Fibroblast of skin of scalp (primary cell): ENCODE data around the gene C3.
"Not testable (repeated sequence)": the region's sequence is repeated elsewhere in the genome, so short reads cannot be mapped to it uniquely, and the experiment has no call there.

ENCODE experiments used
- DNase-seq: peaks from one replicate; pipeline ENCODE4 v3.0.0-alpha.2; 2013

The C3 gene

GRCh38 chr19:6712692-6713670 lies 7.5 kb downstream of the C3 start:
- DNase-seq, result no peak

GRCh38 chr19:6712231-6712630 lies 8.2 kb downstream of the C3 start:
- no peak for DNase-seq

GRCh38 chr19:6711605-6712004 lies 8.8 kb downstream of the C3 start:
- no peak for DNase-seq

DNA sequence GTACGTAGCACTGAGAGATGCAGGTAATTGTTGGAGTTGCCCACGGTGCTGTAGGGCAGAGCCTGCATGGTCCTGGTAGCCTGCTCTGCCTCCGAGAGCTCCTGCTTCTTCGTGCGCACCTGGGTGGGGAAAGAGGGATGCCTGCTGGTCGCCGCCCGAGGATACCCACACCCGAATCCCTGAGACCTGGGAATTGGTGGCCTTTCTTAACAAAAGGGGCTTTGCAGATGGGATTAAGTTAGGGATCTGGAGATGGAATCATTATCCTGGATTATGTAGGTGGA lies 9.4 kb downstream of the C3 start:
- DNase-seq, result no peak

GRCh38 chr19:6710273-6711077 lies 10.0 kb downstream of the C3 start:
- no peak for DNase-seq

DNA sequence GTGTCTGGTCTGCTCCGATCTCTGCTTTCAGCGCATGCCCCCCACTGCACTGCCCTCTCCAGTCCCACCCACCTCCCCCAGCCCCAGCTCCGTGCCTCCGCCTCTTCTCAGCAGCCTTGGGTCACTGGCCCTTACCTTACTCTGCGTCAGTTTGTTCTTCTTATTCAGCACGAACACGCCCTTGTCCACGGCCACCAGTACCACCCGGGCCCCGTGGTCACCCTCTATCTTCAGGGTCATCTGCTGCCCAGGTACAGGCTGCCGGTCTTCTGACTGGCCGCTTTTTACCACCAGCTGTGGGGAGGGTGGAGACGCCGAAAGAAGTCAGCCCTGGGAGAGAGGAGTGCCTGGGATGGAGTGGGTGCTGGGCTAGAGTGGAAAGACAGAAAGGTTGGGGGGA lies 10.9 kb downstream of the C3 start:
- no peak for DNase-seq

DNA sequence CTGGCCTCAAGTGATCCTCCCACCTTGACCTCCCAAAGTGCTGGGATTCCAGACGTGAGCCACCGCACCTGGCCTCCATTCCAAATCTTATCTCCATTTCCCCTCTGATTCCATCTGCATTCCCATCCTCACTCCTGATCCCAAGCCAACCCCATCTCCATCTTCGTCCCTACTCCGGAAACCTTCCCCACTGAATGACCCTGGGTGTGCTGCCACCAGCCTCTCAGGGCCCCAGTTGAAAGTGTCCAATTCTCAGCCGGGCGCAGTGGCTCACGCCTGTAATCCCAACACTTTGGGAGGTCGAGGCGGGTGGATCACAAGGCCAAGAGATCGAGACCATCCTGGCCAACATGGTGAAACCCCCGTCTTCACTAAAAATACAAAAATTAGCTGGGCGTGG lies 11.5 kb downstream of the C3 start:
- DNase-seq, result not testable (repeated sequence)

DNA sequence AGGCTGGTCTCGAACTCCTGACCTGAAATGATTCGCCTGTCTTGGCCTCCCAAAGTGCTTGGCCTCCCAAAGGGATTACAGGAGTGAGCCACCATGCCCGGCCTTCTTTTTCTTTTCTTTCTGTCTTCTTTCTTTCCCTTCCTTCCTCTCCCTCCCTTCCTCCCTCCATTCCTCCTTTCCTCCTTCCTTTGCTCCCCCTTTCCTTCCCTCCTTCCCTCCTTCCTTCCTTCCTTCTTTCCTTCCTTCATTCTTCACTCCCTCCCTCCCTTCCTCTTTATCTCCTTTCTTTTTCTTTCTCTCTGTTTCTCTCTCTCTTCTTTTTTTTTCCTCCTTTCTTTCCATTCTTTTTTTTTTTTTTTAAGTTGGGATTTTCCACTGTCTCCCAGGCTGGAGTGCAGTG lies 12.1 kb downstream of the C3 start:
- no peak for DNase-seq

DNA sequence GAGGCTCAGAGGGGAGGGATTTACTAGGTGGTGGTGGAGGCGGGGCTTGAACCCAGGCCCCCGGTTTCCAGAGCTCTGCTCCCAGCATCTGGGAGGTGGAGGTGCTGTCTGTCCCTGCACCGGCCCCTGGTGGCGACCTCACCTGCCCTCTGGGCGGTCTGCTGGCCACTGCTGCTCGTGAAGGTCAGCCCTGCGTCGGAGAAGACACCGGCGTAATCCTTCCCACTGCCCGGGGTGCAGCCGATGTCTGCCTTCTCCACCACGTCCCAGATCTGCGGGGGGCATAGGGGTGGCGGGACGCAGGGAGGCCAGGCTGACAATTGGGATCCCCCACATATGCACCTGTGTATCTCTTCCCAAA lies 12.8 kb downstream of the C3 start:
- no peak for DNase-seq

- DNase-seq, result no peak
Observed at GRCh38 chr19:6707011-6707657, 13.3 kb downstream of the C3 start.

DNA sequence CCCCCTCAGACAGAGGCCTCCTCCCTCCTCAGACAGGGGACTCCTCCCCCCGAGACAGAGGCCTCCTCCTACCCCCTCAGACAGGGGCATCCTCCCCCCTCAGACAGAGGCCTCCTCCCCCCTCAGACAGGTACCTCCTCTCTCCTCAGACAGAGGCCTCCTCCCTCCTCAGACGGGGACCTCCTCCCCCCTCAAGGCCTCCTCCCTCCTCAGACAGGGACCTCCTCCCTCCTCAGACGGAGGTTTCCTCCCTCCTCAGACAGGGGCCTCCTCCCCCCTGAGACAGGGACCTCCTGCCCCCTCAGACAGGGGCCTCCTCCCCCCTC lies 13.9 kb downstream of the C3 start:
- DNase-seq, result no peak

DNA sequence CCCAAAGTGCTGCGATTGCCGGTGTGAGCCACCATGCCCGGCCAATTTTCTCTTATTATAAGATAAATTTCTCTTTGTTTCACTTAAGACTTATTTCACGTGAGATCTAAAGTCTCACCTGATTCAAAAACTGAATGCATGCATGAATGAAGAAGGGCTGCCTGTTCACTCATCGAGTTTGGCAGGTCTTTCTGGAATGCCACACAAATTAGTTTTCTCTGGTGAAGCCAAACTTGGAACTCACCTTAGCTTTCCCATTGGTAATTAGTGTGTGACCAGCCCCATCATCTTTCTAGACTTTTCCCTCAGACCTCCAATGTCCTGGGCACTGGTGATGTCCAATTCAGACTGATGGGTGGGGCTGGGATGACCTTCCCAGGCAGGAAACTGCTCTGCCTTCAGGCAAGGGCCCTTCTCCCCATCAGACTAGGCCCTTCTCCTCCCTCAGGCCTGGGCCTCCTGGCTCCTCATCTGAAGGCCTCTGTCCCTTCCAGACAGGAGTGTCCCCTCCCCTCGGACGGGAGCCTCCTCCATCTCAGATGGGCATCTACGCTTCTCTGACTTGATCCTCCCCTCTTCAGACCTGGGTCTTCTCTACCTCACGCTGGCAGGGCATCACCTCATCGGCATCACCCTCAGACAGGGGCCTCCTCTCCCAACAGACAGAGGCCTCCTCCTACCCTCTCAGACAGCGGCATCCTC lies 14.4 kb downstream of the C3 start:
- DNase-seq, result no peak

- no peak for DNase-seq
Observed at GRCh38 chr19:6700586-6701316, 19.7 kb downstream of the C3 start.

GRCh38 chr19:6699935-6700334 lies 20.5 kb downstream of the C3 start:
- DNase-seq, result no peak

- DNase-seq, result no peak
Observed at GRCh38 chr19:6697291-6697690, 23.2 kb downstream of the C3 start.

DNA sequence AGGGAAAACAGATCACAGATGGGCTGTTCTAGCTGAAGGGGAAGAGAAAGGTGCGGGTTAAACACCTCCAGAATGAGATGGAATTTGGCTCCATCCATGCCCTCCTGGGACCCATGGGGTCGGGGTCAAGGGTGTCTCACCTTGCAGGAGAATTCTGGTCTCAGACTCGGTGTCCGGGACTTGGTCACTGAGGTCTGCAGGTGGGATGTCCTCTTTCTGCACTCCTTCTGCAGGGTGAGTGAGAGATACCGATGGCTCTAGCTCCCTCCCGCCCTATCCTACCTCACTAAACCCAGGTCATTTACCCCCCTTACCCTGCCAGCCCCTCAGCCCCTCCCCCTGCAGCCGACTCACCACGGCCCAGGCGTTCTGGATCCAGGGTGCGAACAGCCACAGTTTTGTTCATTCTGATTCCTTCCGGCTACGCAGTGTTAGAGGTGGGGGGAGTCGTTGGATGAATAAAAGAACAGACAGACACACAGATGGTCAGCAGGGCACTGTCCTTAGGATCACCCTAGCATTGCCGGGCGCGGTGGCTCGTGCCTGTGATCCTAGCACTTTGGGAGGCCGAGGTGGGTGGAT lies 24.1 kb downstream of the C3 start:
- no peak for DNase-seq

GRCh38 chr19:6694147-6694815 lies 26.2 kb downstream of the C3 start:
- no peak for DNase-seq

DNA sequence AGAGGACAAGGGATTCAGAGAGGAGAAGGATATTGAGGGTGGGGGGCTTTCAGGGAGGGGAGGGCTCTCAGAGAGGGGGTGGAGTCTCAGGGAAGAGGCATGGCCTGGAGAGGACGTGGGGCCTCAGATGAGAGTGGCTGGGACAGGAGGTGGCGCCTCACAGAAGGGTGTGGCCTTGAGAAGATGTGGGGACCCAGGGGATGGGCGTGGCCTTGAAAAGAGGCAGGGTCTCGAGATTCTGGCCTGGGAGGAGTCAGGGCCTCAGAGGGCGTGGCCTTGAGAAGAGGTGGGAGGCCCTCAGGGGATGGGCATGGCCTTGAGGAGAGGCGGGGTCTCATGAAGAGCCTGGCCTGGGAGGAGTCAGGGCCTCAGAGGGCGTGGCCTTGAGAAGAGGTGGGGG lies 26.8 kb downstream of the C3 start:
- no peak for DNase-seq

DNA sequence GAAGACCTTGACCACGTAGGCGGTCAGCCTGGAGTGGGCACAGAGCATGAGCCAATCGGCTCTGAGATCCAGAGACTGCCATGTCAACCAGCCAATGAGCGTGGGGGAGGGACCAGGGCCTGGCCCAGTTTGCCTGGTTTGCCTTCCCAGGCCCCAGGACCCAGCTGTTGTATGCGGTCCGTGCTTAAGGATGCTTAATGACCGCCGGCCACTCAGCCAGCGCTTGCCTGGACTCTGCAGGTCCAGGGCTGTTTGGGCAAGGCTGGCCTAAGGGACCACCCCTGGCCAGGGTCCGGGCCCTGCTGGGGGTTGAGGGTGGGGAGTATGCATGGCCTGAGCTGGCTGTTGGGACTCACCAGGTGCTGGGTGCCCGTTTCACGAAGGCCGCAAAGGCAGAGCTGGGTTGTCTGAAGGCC lies 27.4 kb downstream of the C3 start:
- DNase-seq, result no peak

- DNase-seq, result no peak
Observed at GRCh38 chr19:6692027-6692426, 28.4 kb downstream of the C3 start.

DNA sequence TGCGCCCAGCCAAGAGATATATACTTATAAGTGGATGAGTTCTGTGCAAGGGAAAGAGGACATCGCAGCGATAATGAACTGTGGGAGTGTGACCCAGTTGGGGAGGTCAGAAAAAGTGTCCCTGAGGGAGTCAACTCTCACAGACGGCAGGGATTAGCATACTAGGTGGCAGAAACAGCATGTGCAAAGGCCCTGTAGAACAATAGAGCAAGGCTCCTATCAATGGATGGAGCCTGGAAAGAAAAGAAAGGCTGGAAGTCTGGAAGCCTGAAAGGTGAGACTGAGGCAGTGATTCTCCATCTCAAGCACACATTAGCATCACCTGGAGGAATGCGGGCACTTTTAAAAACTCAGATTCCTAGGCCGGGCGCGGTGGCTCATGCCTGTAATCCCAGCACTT lies 29.1 kb downstream of the C3 start:
- no peak for DNase-seq
